SK-N-MC (cell line): ENCODE data around the gene LRRC32.

Source experiments
- DNase-seq: peaks from one replicate; pipeline ENCODE4 v3.0.0-alpha.2; 2011; ENCODE audit warnings: low read depth, low spot score
- H3K27ac ChIP-seq: fragments of 200-600 bp; sonication (generic); 2 replicates; pipeline ENCODE4 v1.5.1; 2016; ENCODE audit warnings: mixed run types
- H3K36me3 ChIP-seq: fragments of 200-600 bp; sonication (generic); 2 replicates; pipeline ENCODE4 v1.6.1; 2017; ENCODE audit warnings: antibody characterized with exemption, low read length, mixed read lengths; ENCODE audit not compliant: insufficient read depth
- H3K4me3 ChIP-seq: fragments of 200-600 bp; sonication (generic); 2 replicates; pipeline ENCODE4 v1.5.1; 2016
- H3K9ac ChIP-seq: fragments of 200-600 bp; sonication (generic); 2 replicates; pipeline ENCODE4 v1.8.0; 2017; ENCODE audit warnings: mixed run types, mixed read lengths; ENCODE audit not compliant: insufficient read length
- H3K9me3 ChIP-seq: fragments of 200-600 bp; sonication (generic); 2 replicates; pipeline ENCODE4 v1.6.1; 2017; ENCODE audit warnings: low read depth, mild to moderate bottlenecking, antibody characterized with exemption, low read length, moderate library complexity, mixed read lengths
- EZH2 ChIP-seq: fragments of 200-600 bp; sonication (generic); IDR thresholded peaks from one replicate; pipeline ENCODE4 v1.6.1; 2017; ENCODE audit warnings: antibody characterized with exemption
- FOXP2 ChIP-seq: optimal IDR thresholded peaks from 2 replicates; pipeline ENCODE3; 2011; ENCODE audit warnings: mild to moderate bottlenecking, moderate library complexity; ENCODE audit not compliant: insufficient read depth; ENCODE audit errors: extremely low read length, control extremely low read depth
- POLR2AphosphoS5 ChIP-seq: IDR thresholded peaks from 2 replicates; pipeline ENCODE4 v1.6.1; 2012; ENCODE audit warnings: mild to moderate bottlenecking, low read depth, low read length, borderline replicate concordance

LRRC32 gene

DNA sequence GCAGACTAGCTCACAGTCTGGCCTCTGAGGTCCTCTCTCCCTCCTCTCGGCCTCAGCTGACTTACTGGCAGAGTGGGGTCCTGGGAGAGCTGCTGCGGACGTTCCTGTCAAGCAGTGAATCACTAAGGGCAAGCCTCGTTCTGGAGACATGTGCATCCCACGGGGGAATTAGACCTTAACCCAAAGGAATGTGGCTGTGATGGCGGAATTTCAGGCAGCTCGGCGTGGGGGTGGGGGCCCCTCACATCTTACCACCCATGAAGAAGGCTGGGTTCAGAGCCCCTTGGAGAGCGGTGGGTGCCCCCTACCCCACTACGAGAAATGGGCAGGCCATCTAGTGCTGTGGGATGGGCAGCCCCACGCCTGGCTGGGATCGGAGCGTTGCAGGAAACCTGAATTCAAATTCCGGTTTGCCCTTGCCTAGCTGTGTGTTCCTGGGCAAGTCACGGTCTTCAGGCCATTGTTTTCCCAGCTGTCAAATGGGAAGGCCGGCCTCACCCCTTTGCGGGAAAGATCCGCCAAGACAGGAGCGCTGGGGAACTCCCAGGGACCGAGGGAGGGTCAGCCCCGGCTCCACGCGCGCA is 554 bp downstream of the LRRC32 start:
- Histone ChIP-seq H3K27ac (no peak overlapping the region), H3K36me3 (no peaks in the 10 kb centered on the region), H3K9ac (no peak overlapping the region), H3K9me3 (no peaks in the 10 kb centered on the region), H3K4me3 (peak overlapping the region; percentile 62)
- TF ChIP-seq EZH2 (no peak), FOXP2 (no peak), POLR2AphosphoS5 (no peak)
- DNase-seq = no peak

DNA sequence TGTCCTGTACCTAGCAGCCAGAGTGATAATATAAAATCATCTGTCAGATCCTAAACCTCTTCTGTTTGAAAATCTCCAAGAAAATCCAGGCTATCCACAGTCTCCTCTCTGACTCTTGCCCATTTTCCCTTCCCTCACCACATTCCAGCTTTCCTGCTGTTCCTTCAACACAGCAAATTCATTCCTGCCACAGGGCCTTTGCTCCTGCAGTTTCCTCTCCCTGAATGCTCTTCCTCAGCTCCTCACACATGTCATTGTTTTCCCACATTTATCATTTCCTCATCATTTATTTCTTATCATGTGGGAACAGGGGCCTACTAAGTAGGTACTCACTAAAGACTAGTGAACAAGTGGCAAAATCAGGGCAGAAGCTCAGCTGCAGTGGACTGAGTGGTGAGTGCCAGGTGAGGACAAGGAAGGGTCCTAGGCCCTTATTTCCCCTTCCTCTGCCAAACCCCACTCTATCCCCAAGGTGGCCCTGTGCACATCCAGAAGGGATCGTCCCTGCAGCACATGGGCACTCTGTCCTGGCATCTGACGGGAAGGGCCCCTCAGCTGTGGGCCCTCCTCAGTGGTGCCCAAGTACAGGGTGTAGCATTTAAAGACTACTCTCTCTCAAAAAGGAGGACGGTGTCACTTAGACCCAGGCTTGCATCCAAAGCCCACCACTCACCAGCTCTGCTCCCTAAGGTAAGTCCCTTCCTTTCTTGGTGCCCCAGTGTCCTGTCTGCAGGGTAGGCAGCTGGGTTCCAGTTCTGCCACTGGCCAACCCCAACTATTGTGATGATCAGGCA is 2.0 kb downstream of the LRRC32 start:
- Histone ChIP-seq H3K9ac (no peak overlapping the region), H3K27ac (no peak overlapping the region), H3K36me3 (no peaks in the 10 kb centered on the region), H3K4me3 (no peak overlapping the region), H3K9me3 (no peaks in the 10 kb centered on the region)
- TF ChIP-seq POLR2AphosphoS5 = no peak
- no peak for TF ChIP-seq FOXP2
- no peak for TF ChIP-seq EZH2
- no peak for DNase-seq

DNA sequence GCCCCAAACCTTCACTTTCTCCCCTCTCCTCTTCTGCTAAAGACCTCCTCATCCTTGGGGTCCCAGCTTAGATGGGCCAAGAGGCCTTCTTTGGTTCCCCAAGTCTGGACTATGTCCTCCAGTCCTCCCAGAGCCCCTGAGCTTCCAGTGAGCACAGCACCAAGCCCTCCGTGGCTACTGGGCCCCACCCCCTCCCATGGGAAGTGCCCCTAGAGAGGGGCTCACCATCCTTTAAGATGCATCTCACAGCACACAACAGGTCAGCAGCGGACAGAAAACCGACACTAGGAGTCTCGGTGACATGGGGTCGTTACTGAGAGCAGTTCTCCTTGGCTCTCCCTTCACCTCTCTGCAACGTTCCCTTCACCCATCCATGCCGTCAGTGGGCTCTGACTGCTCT is 2.7 kb downstream of the LRRC32 start:
- Histone ChIP-seq H3K9me3 (no peaks in the 10 kb centered on the region), H3K4me3 (no peak overlapping the region), H3K27ac (no peak overlapping the region), H3K36me3 (no peaks in the 10 kb centered on the region), H3K9ac (no peak overlapping the region)
- no peak for DNase-seq
- TF ChIP-seq POLR2AphosphoS5 (no peak), FOXP2 (no peak), EZH2 (no peak)

DNA sequence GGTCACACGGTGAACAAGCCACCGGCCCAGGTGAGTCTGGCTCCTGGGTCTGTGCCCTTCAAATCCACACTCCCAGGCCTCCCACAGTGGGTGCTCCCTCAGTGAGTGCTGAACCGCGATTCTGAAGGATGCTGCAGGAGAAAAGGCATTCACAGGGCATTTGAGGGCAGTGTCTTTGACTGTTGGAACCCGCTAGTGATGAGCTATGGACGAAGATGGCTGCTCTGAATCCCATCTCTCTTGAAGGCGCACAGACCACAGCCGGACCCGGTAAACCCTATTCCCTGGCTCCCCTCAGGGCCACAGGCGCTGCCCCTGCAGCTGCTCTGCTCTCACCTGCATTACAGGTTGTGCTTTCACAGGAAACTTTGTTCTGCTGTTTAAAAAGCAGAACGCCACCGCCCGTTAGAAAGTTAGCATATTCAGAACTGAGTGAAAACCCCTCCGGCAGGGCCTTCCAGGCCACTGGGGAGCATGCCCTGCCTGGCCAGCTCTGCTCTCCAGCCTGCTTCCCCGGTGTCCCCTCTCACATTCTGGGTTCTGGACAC is 3.2 kb downstream of the LRRC32 start:
- no peak for DNase-seq
- no peak overlapping the region for H3K27ac ChIP-seq
- H3K9ac ChIP-seq = no peak overlapping the region
- TF ChIP-seq EZH2 (no peak), FOXP2 (no peak), POLR2AphosphoS5 (no peak)
- H3K4me3 ChIP-seq = no peak overlapping the region
- no peaks in the 10 kb centered on the region for H3K9me3 ChIP-seq
- H3K36me3 ChIP-seq = no peaks in the 10 kb centered on the region

DNA sequence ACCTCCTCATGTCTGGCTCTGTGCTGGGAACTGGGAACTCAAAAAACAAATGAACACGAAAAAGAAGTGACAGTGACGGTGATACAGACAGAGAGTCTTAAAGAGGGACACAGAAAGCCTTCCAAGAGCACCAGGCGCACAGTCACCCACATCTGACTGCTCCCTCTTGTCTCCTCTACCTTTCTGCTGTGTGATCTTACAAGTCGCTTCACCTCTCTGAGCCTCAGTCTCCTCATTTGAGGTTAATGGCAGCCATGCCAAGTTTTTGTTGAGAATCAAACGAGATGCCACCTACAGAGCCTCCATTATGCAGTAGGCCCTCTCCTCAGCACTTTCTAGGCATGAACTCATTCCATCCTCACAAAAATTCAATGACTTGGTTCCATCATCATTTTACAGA is 3.7 kb downstream of the LRRC32 start:
- no peak overlapping the region for H3K27ac ChIP-seq
- no peaks in the 10 kb centered on the region for H3K36me3 ChIP-seq
- H3K4me3 ChIP-seq = no peak overlapping the region
- no peaks in the 10 kb centered on the region for H3K9me3 ChIP-seq
- TF ChIP-seq FOXP2 (no peak), POLR2AphosphoS5 (no peak), EZH2 (no peak)
- DNase-seq = no peak
- no peak overlapping the region for H3K9ac ChIP-seq

DNA sequence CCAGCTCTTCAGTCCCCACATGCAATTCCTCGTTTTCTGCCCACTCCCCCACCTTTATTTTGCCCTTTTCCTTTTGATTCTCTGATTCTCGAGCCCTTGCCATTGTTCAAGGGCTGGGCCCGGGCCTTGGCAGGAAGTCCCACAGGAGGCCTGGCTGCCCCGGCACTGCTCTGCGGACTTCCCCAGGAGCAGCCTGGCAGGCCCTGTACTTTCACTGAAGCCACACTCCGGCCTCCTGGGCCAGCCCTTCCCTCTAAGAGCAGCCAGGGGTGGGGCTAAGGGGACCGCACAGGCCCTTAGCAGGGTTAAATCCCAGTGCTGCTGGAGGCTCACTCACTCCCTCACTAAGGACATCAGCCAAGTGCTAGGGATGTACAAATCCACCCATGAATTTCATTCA is 4.1 kb downstream of the LRRC32 start:
- no peak for TF ChIP-seq EZH2
- TF ChIP-seq POLR2AphosphoS5 = no peak
- no peak overlapping the region for H3K4me3 ChIP-seq
- no peak overlapping the region for H3K27ac ChIP-seq
- DNase-seq = no peak
- H3K9me3 ChIP-seq = no peaks in the 10 kb centered on the region
- H3K9ac ChIP-seq = no peak overlapping the region
- no peaks in the 10 kb centered on the region for H3K36me3 ChIP-seq

DNA sequence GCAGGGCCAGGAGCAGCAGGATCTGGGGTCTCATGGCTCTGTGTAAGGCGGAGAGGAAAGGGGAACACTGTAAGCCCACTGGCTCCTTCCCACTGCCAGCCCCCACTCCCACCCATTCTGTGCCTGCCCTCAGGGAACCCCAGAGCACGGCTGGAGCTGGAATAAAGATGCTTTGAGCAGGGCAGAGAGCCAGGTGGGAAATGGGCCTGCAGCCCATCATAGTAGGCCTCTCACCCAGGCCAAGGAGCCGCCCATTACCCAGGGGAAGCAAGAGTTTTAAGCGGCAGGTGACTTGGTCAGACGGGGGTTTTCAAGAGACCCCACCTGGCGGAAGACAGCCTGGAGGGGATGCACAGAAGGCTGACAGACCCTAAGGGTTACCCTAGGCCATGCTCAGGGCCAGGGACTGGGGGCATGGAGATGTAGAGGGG is 4.6 kb downstream of the LRRC32 start:
- TF ChIP-seq POLR2AphosphoS5 = no peak
- no peak for TF ChIP-seq FOXP2
- no peak for TF ChIP-seq EZH2
- Histone ChIP-seq H3K9me3 (no peaks in the 10 kb centered on the region), H3K27ac (no peak overlapping the region), H3K4me3 (no peak overlapping the region), H3K36me3 (no peaks in the 10 kb centered on the region), H3K9ac (no peak overlapping the region)
- no peak for DNase-seq

DNA sequence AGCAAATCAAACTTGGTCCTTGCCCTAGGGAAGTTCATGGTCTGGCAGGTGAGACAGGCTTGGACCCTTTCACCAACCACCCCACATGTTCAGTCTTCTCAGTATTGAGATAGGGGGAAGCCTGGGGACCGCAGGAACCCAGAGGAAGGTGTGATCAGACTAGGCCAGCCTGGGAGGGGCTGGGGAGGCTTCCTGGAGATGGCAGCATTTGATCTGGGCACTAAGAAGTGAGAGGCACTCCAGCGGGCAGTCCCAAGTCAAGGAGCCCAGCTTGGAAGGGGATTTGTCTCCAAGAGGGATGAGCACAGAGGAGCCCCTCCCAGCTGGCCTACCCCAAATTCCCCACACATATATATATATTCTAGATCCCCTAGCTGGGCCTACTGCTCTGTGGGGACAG is 5.4 kb downstream of the LRRC32 start:
- Histone ChIP-seq H3K27ac (no peak overlapping the region), H3K9me3 (no peaks in the 10 kb centered on the region), H3K36me3 (no peaks in the 10 kb centered on the region), H3K4me3 (no peak overlapping the region), H3K9ac (no peak overlapping the region)
- no peak for DNase-seq
- TF ChIP-seq FOXP2 (no peak), POLR2AphosphoS5 (no peak), EZH2 (no peak)
